ENCODE data around the gene ADCY1.

ADCY1 gene

GRCh38 chr7:45590679-45591057 lies 16.5 kb downstream of the ADCY1 start:
- TF ChIP-seq CTCF (IDR thresholded peaks at IDR 0.05; ENCODE audit: low read depth, low read length) = no peak
- no peak for DNase-seq (ENCODE audit: extremely low read depth, low read depth)

DNA sequence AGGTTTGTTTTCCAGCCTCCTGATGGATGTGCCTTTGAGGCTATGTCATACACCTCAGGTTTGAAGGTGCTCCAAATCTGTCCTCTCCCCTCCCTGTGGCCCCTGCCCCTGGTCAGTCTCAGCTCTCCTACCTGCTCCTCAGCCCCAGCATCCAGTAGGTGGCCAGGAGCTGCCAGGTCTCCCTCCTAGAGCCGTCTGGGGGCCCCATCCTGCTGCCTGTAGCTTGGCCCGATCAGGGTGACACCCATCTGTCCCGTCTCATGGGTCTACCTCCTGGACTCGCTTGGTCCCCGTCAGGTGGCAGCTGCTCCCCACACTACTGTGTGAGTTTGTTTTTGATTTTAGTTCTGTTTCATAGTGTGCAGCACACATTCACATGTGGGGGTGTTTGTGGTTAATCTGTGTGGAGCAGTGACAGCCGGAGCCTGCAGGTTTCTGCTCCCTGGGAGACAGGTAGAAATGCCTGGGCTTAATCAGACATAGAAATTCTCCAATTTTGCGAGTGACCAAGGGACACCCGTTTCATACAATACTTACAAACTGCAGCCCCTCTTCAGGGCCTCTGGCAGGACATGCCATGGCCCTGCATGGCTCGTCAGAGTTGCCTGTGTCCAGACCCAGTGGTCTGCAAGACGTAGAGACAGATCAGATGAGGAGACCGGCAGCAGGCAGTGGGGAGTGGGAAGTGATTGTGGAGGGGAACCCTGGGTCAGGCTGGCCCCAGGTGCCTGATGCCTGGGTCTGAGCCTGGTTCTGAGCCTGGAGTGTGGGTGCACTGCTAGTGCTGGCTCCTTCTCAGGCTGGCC lies 17.1 kb downstream of the ADCY1 start:
- DNase-seq (ENCODE audit: extremely low read depth, low read depth) = no peak
- no peak for TF ChIP-seq CTCF (IDR thresholded peaks at IDR 0.05; ENCODE audit: low read depth, low read length)

DNA sequence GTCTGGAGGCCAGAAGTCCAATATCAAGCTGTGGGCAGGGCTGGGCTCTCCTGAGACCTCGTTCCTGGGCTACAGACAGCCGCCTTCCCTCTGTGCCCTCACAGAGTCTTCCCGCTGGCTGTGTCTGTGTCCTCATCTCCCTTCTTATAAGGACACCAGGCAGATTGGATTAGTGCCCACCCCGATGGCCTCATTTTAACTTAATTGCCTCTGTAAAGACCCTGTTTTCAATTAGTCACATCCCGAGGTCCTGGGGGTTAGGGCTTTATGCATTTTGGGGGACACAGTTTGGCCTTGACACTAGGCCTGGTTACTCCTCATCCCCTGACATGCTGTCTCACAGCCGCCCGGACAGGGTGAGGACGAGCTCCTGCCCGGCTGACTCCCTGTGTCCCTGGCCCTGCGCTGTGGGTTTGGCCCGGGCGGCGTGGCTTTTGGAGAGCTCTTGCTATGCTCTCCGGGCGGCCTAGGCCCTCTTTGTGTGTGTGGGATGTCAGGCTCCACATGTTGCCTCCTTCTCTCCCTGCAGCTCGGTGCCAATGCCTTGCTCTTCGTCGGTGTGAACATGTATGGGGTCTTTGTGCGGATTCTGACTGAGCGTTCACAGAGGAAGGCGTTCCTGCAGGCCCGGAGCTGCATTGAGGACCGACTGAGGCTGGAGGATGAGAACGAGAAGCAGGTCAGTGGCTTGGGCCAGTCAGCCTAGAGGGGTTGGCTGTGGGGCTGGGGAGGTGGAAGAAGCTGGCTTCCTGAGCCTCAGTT lies 18.2 kb downstream of the ADCY1 start:
- DNase-seq (ENCODE audit: extremely low read depth, low read depth) = no peak
- no peak for TF ChIP-seq CTCF (IDR thresholded peaks at IDR 0.05; ENCODE audit: low read depth, low read length)

DNA sequence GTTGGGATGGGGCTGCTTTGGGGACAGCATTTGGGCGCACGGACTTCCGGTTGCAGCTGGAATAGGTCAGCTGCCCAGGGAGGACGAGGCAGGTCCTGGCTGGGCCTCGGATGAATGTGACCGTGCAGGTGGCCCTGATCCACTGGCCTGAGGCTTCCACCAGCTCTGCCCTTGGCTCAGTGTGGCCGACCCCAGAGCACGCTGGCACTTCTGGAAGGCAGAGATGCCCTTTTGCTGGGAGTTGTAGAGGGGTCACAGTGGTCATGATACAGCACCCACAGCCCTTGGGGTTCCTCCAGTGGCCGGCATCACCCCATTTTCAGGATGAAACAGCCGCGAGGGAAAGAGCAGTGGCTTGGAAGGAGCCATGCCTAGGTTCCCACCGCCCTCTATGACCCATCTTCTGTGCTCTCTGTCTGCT lies 19.0 kb downstream of the ADCY1 start:
- DNase-seq (ENCODE audit: extremely low read depth, low read depth) = no peak
- no peak for TF ChIP-seq CTCF (IDR thresholded peaks at IDR 0.05; ENCODE audit: low read depth, low read length)

DNA sequence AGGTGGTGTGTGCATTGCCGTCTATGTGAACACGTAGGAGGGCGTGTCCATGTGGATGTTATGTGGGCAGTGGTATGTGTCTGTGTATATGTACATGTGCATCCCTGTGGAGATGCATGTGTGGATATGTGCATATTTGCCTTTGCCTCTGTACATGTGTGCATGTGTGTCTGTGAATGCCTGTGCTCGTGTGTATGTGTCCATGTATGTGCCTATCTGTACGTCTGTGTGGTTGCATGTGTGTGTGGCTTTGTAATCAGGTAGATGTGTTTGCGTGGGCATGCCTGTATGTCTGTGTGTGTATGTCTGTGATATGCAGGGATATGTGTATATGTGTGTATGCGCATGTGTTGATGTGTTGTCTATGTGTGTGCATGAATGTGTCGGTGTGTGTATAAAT lies 19.7 kb downstream of the ADCY1 start:
- no peak for DNase-seq (ENCODE audit: extremely low read depth, low read depth)
- TF ChIP-seq CTCF (IDR thresholded peaks at IDR 0.05; ENCODE audit: low read depth, low read length) = no peak

DNA sequence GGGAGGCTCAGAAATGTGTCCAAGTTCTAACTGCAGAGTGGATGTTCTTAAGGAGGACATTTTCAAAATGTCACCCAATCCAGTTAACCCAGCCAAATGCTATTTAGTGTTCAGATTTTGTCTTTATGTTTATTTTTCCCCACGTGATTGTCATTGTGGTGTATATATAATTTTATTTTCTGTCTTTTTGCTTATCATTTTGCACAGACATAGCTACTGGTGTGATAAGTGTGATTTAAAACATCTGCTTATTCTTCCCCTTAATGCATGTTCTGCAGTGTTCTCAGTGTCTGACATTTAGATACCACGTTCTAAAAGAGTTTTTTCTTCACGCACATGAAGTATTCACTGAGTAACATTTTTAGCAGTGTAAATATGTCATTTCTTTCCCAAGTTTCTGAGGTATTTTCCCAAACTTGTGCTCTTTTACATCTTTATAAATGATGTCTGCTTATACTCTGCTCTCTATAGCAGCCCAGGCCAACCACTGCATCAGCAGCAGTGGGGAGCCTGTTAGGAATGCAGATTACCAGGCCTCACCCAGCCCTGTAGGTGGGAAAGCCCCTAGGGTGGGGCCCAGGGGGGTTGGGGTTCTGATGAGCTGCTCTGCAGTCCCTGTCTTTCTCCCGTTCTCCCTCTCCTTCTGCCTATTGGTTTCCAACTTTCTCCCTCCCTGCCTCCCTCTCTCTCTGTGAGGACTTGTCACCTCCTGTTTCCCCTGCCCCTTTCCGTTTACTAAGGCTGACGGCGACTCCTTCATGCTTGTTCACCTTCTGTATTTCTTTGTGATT lies 20.8 kb downstream of the ADCY1 start:
- DNase-seq (ENCODE audit: extremely low read depth, low read depth) = no peak
- no peak for TF ChIP-seq CTCF (IDR thresholded peaks at IDR 0.05; ENCODE audit: low read depth, low read length)

Measured in AG09319 (cell line).